Mesenchymal stem cell (in vitro differentiated cells and primary cell): ENCODE measurements around the gene STK24.
A peak's percentile ranks its signal among the peaks of the same experiment; 100 is the strongest.
"Not testable (repeated sequence)": the region's sequence is repeated elsewhere in the genome, so short reads cannot be mapped to it uniquely, and the experiment has no call there.

Source experiments
- DNase-seq: peaks from one replicate; pipeline ENCODE4 v3.0.0-alpha.2; 2013
- H2AFZ ChIP-seq: one replicate; pipeline ENCODE4 v1.6.1; 2013; ENCODE audit warnings: low read depth, mild to moderate bottlenecking, control low read depth, inconsistent platforms, low read length, moderate library complexity
- H2AK5ac ChIP-seq: 2 replicates; pipeline ENCODE4 v1.6.1; 2013; ENCODE audit warnings: low read length, moderate library complexity, mild to moderate bottlenecking, inconsistent platforms; ENCODE audit not compliant: severe bottlenecking
- H2BK120ac ChIP-seq: one replicate; pipeline ENCODE4 v1.6.1; 2013; ENCODE audit warnings: low read depth, mild to moderate bottlenecking, inconsistent platforms, low read length, moderate library complexity
- H2BK12ac ChIP-seq, 2 experiments: one replicate each; pipeline ENCODE4 v1.6.1; 2013; ENCODE audit warnings: inconsistent platforms in 2 of 2, low read length in 2 of 2, mild to moderate bottlenecking in 2 of 2, moderate library complexity in 2 of 2, control low read depth in 1 of 2
- H2BK15ac ChIP-seq: one replicate; pipeline ENCODE4 v1.6.1; 2013; ENCODE audit warnings: mild to moderate bottlenecking, low read depth, inconsistent platforms; ENCODE audit not compliant: poor library complexity, severe bottlenecking
- H2BK5ac ChIP-seq: 2 replicates; pipeline ENCODE4 v1.6.1; 2013; ENCODE audit warnings: low read depth, mild to moderate bottlenecking, low read length, control low read depth, inconsistent platforms; ENCODE audit not compliant: poor library complexity, severe bottlenecking
- H3K14ac ChIP-seq, 2 experiments: one replicate each; pipeline ENCODE4 v1.6.1; 2013; ENCODE audit warnings: inconsistent platforms in 2 of 2, low read length in 2 of 2, control low read depth in 1 of 2, mild to moderate bottlenecking in 1 of 2, moderate library complexity in 1 of 2
- H3K18ac ChIP-seq, 2 experiments: one replicate each; pipeline ENCODE4 v1.6.1; 2013; ENCODE audit warnings: inconsistent platforms in 2 of 2, low read length in 2 of 2, control low read depth in 1 of 2, low read depth in 1 of 2, mild to moderate bottlenecking in 1 of 2
- H3K23ac ChIP-seq, 2 experiments: one replicate each; pipeline ENCODE4 v1.6.1; 2013; ENCODE audit warnings: inconsistent platforms in 2 of 2, low read length in 2 of 2, mild to moderate bottlenecking in 2 of 2, moderate library complexity in 2 of 2, control low read depth in 1 of 2
- H3K27ac ChIP-seq: 2 replicates; pipeline ENCODE4 v1.5.1; 2013; ENCODE audit warnings: mild to moderate bottlenecking, moderate library complexity, low read length, control low read depth, inconsistent platforms; ENCODE audit not compliant: poor library complexity, severe bottlenecking
- H3K27me3 ChIP-seq, 2 experiments: 2 replicates each; pipeline versions ENCODE4 v1.6.1 to v1.7.0; 2013; ENCODE audit warnings: low read length in 2 of 2, mild to moderate bottlenecking in 2 of 2, moderate library complexity in 2 of 2, control low read depth in 1 of 2, inconsistent platforms in 1 of 2; ENCODE audit not compliant: control insufficient read depth in 1 of 2, insufficient read depth in 1 of 2
- H3K36me3 ChIP-seq, 2 experiments: 2 replicates each; pipeline versions ENCODE4 v1.6.1 to v1.7.0; 2013; ENCODE audit warnings: low read length in 2 of 2, control low read depth in 1 of 2, inconsistent platforms in 1 of 2, low read depth in 1 of 2, mild to moderate bottlenecking in 1 of 2; ENCODE audit not compliant: insufficient read depth in 2 of 2, control insufficient read depth in 1 of 2
- H3K4ac ChIP-seq, 2 experiments: one replicate each; pipeline ENCODE4 v1.6.1; 2013; ENCODE audit warnings: inconsistent platforms in 2 of 2, low read length in 2 of 2, mild to moderate bottlenecking in 2 of 2, moderate library complexity in 2 of 2, control low read depth in 1 of 2, low read depth in 1 of 2
- H3K4me1 ChIP-seq: 2 replicates; pipeline ENCODE4 v1.6.1; 2013; ENCODE audit warnings: low read depth, low read length, control low read depth; ENCODE audit not compliant: control insufficient read depth, insufficient read depth
- H3K4me2 ChIP-seq: 2 replicates; pipeline ENCODE4 v1.6.1; 2013; ENCODE audit warnings: low read length, mild to moderate bottlenecking, inconsistent platforms; ENCODE audit not compliant: poor library complexity, severe bottlenecking
- H3K4me3 ChIP-seq, 2 experiments: 2 replicates each; pipeline versions ENCODE4 v1.5.1 to v1.7.0; 2013; ENCODE audit warnings: low read length in 2 of 2, mild to moderate bottlenecking in 2 of 2, control low read depth in 1 of 2, low read depth in 1 of 2; ENCODE audit not compliant: insufficient read depth in 1 of 2
- H3K79me1 ChIP-seq: replicated peaks from 2 replicates; pipeline ENCODE4 v1.6.1; 2013; ENCODE audit warnings: mild to moderate bottlenecking, control low read depth, low read length, inconsistent platforms; ENCODE audit not compliant: poor library complexity, severe bottlenecking
- H3K9ac ChIP-seq: 2 replicates; pipeline ENCODE4 v1.7.0; 2013; ENCODE audit warnings: mild to moderate bottlenecking, low read length, moderate library complexity
- H3K9me3 ChIP-seq: 2 replicates; pipeline ENCODE4 v1.7.0; 2013; ENCODE audit warnings: mild to moderate bottlenecking, low read length; ENCODE audit not compliant: control insufficient read depth
- H4K8ac ChIP-seq: one replicate; pipeline ENCODE4 v1.6.1; 2013; ENCODE audit warnings: inconsistent platforms, mild to moderate bottlenecking, low read length, moderate library complexity
- H4K91ac ChIP-seq: one replicate; pipeline ENCODE4 v1.6.1; 2013; ENCODE audit warnings: mild to moderate bottlenecking, low read length, inconsistent platforms
- WGBS: methylation state at CpG from one replicate; pipeline ENCODE4 v1.1.7; 2013; ENCODE audit warnings: mixed read lengths; 5-methylcytosine and 5-hydroxymethylcytosine counted together

Gene STK24

DNA sequence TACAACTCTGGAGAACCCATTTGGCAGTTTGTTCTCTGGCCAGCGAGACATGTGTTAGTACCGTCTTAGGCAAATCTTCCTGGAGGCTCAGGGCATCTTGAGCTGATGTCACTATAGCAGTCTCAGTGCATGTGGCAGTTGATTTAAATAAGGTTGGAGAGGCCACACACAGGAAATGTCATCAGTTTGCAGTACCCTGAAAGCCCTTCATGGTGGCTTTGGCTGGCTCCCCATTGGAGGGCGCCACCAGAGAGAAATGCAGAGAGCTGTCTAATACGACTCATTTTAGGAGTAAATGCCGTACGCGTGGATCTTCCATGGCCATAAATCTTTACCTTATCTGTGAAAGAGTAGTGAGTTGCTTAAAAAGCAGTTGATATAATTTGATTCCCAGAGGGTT, 163.1 kb downstream of the STK24 start:
- no peaks in the 10 kb centered on the region for H3K9me3 ChIP-seq
- H4K8ac ChIP-seq = no peak overlapping the region
- no peak overlapping the region for H4K91ac ChIP-seq
- H3K27ac ChIP-seq = no peak overlapping the region
- no peak overlapping the region for H3K23ac ChIP-seq
- H3K18ac ChIP-seq = no peak overlapping the region
- H3K14ac ChIP-seq = no peak overlapping the region
- DNase-seq = no peak
- no peaks in the 10 kb centered on the region for H3K27me3 ChIP-seq
- no peak overlapping the region for H3K4me3 ChIP-seq
- H2BK15ac ChIP-seq = no peak overlapping the region
- no peak overlapping the region for H3K4me2 ChIP-seq
- 98% methylated on average over 7 of the region's 7 CpGs for WGBS
- H3K4ac ChIP-seq = no peak overlapping the region
- no peak overlapping the region for H2BK120ac ChIP-seq
- no peak overlapping the region for H2AFZ ChIP-seq
- H3K36me3 ChIP-seq = peaks cover 61 to 74% of the 10 kb centered on the region in 2 experiments
- no peak overlapping the region for H3K9ac ChIP-seq
- H3K79me1 ChIP-seq = peaks cover 21% of the 10 kb centered on the region
- H2BK5ac ChIP-seq = no peak overlapping the region
- H2AK5ac ChIP-seq = no peak overlapping the region
- no peaks in the 10 kb centered on the region for H3K4me1 ChIP-seq
- no peak overlapping the region for H2BK12ac ChIP-seq

DNA sequence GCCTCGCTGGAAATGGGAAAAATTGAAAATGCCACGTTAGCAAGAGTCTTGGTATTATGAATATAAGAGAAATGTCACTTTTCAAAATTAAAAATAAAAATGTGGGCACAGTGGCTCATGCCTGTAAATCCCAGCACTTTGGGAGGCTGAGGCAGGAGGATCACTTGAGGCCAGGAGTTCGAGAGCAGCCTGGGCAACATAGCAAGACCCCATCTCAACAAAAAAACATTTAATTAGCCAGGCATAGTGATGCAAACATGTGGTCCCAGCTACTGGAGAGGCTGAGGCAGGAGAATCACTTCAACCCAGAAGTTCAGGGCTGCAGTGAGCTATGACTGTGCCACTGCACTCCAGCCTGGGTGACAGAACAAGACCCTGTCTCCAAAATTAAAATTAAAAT, 163.6 kb downstream of the STK24 start:
- not testable (repeated sequence) for H2BK12ac ChIP-seq, H4K91ac ChIP-seq, H3K18ac ChIP-seq, H3K4me3 ChIP-seq, H3K27me3 ChIP-seq, H2BK120ac ChIP-seq, H3K9ac ChIP-seq, H3K4ac ChIP-seq, H3K9me3 ChIP-seq, H2BK15ac ChIP-seq, H3K4me1 ChIP-seq, H2AK5ac ChIP-seq, H2BK5ac ChIP-seq, DNase-seq, H3K14ac ChIP-seq, H2AFZ ChIP-seq, H3K27ac ChIP-seq, H4K8ac ChIP-seq, H3K23ac ChIP-seq, H3K4me2 ChIP-seq
- 90% methylated on average over 3 of the region's 3 CpGs for WGBS
- Histone ChIP-seq H3K79me1 (peaks cover 21% of the 10 kb centered on the region), H3K36me3 (peaks cover 56 to 71% of the 10 kb centered on the region in 2 experiments)

DNA sequence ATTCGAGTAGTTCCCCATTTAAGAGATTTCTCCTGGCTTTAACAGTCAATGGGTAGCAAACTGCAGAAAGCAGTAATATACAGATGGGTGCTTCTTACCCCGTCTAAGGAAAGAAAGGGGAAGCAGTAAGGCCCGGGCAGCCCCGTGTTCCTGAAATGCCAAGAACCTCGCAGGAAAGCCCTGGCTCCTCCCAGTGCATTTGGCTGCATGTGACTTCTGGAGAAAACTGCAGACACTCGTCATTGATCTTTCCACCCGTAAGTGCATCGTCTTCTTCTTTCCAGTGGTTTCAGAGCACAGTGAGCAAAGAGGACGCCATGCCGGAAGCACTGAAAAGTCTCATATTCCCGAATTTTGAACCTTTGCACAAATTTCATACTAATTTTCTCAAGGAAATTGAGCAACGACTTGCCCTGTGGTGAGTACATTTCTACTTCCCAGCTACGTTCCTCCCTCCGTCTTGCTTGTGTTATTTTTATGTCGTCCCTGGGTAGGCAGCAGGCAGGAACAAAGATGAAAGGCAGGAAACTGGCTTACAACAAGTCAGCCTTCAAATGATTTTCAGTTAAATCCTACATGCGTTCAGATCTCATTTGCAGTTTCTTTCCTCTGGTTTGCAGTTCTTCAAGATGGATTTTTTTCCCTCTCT, 165.2 kb downstream of the STK24 start:
- no peak for DNase-seq
- Histone ChIP-seq H3K27me3 (no peaks in the 10 kb centered on the region), H3K23ac (no peak overlapping the region), H3K79me1 (peaks cover 25% of the 10 kb centered on the region), H3K9me3 (no peaks in the 10 kb centered on the region), H2AK5ac (no peak overlapping the region), H4K91ac (no peak overlapping the region), H3K4ac (no peak overlapping the region), H4K8ac (no peak overlapping the region), H2BK5ac (no peak overlapping the region), H2BK120ac (no peak overlapping the region), H2BK12ac (no peak overlapping the region), H3K4me3 (no peak overlapping the region), H3K27ac (no peak overlapping the region), H3K14ac (no peak overlapping the region), H2AFZ (no peak overlapping the region), H3K36me3 (peaks cover 56 to 73% of the 10 kb centered on the region in 2 experiments), H2BK15ac (no peak overlapping the region), H3K4me2 (no peak overlapping the region), H3K18ac (no peak overlapping the region), H3K4me1 (no peaks in the 10 kb centered on the region), H3K9ac (peak overlapping the region; percentile 39)
- WGBS = 90% methylated on average over 15 of the region's 16 CpGs

DNA sequence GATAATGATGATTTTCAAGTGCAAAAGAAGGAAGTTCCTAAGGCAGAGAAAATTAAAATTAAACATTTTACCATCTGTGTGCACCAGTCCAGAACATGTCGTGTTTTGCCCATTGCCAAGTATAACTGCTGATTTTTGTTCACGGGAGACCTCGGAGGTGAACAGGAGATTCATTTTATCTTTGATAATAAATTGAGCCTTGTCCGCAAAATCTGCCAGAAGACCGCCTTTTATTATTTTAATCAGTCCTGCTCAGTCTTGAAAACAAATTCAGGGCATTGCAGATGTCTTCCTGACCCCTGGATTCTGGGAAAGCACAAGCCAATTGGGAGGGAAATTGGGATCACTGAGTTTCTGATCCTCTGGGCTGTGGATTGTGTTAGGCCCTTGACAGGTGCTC, 165.9 kb downstream of the STK24 start:
- H2BK120ac ChIP-seq = no peak overlapping the region
- no peak overlapping the region for H2AK5ac ChIP-seq
- H3K36me3 ChIP-seq = peaks cover 55 to 70% of the 10 kb centered on the region in 2 experiments
- WGBS = 99% methylated on average over 5 of the region's 5 CpGs
- no peak overlapping the region for H3K4me3 ChIP-seq
- no peak overlapping the region for H3K4ac ChIP-seq
- no peaks in the 10 kb centered on the region for H3K4me1 ChIP-seq
- no peak overlapping the region for H3K9ac ChIP-seq
- no peak overlapping the region for H2BK15ac ChIP-seq
- no peaks in the 10 kb centered on the region for H3K9me3 ChIP-seq
- H2BK12ac ChIP-seq = no peak overlapping the region
- H4K91ac ChIP-seq = no peak overlapping the region
- no peak overlapping the region for H2BK5ac ChIP-seq
- no peaks in the 10 kb centered on the region for H3K27me3 ChIP-seq
- H3K18ac ChIP-seq = no peak overlapping the region
- peaks cover 27% of the 10 kb centered on the region for H3K79me1 ChIP-seq
- no peak overlapping the region for H3K4me2 ChIP-seq
- no peak overlapping the region for H3K27ac ChIP-seq
- H3K14ac ChIP-seq = no peak overlapping the region
- H2AFZ ChIP-seq = no peak overlapping the region
- DNase-seq = no peak
- H3K23ac ChIP-seq = no peak overlapping the region
- H4K8ac ChIP-seq = no peak overlapping the region
